Panc1 (cell line): ENCODE results near the gene TEPSIN.

Source experiments
- POLR2AphosphoS5 ChIP-seq: IDR thresholded peaks from 2 replicates; pipeline ENCODE4 v1.6.1; 2012; ENCODE audit warnings: mild to moderate bottlenecking, low read depth, low read length, moderate library complexity
- SIN3A ChIP-seq: IDR thresholded peaks from 2 replicates; pipeline ENCODE4 v1.6.1; 2012; ENCODE audit warnings: low read depth, mild to moderate bottlenecking, low read length, moderate library complexity, borderline replicate concordance; ENCODE audit not compliant: insufficient read depth
- TF ChIP-seq, protein P1 (sequence below): fragments of 450-650 bp; IDR thresholded peaks from 2 replicates; pipeline ENCODE4 v1.5.1; 2017; ENCODE audit warnings: mild to moderate bottlenecking
- TF ChIP-seq, protein P2 (sequence below), 2 experiments: IDR thresholded peaks; 2 replicates each; pipeline ENCODE4 v1.6.1; 2011 to 2012; ENCODE audit warnings: low read depth in 2 of 2, control low read depth in 1 of 2, low read length in 1 of 2, mild to moderate bottlenecking in 1 of 2, moderate library complexity in 1 of 2; ENCODE audit not compliant: insufficient read depth in 1 of 2

DNA sequence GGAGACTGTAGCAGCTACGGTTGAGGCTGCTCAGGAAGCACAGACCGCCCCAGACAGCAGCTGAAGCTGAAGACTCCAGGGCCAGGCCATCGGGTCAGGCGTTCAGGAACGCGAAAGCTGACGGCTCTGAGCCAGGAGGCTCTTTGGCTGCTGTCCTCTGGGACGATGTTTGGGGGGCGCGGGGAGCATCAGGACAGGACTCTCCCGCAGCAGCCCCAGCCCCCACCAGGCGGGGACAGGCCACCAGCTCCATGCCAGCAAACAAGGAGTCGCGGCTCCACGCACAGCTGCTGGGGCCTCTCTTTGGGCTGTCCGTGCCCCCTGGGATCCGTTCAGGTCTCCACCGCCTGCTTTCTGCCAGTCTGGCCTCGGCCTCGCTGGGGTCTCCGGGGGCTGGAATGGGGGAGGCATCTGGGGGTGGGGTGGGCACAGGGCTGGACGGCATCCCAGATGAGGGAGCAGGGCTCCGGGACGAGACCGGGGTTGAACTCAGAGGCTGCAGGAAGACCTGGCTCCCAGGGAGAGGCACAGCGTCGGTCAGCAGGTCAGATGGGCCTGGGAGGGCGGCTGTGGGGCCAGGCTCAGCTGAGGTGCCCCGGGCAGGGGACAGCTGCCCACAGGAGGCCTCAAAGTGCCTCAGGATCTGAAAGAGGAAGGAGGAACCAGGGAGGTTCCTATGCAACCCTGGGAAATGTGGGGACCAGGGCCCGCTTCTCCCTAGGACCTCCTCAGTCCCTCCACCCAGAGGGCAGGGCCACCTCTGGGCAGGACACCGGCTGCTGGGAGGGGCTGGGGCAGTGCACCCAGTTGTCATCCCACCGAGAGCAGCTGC lies 9.8 kb downstream of the TEPSIN start:
- TF ChIP-seq, protein P1, sequence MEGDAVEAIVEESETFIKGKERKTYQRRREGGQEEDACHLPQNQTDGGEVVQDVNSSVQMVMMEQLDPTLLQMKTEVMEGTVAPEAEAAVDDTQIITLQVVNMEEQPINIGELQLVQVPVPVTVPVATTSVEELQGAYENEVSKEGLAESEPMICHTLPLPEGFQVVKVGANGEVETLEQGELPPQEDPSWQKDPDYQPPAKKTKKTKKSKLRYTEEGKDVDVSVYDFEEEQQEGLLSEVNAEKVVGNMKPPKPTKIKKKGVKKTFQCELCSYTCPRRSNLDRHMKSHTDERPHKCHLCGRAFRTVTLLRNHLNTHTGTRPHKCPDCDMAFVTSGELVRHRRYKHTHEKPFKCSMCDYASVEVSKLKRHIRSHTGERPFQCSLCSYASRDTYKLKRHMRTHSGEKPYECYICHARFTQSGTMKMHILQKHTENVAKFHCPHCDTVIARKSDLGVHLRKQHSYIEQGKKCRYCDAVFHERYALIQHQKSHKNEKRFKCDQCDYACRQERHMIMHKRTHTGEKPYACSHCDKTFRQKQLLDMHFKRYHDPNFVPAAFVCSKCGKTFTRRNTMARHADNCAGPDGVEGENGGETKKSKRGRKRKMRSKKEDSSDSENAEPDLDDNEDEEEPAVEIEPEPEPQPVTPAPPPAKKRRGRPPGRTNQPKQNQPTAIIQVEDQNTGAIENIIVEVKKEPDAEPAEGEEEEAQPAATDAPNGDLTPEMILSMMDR = no peak
- TF ChIP-seq, protein P2, sequence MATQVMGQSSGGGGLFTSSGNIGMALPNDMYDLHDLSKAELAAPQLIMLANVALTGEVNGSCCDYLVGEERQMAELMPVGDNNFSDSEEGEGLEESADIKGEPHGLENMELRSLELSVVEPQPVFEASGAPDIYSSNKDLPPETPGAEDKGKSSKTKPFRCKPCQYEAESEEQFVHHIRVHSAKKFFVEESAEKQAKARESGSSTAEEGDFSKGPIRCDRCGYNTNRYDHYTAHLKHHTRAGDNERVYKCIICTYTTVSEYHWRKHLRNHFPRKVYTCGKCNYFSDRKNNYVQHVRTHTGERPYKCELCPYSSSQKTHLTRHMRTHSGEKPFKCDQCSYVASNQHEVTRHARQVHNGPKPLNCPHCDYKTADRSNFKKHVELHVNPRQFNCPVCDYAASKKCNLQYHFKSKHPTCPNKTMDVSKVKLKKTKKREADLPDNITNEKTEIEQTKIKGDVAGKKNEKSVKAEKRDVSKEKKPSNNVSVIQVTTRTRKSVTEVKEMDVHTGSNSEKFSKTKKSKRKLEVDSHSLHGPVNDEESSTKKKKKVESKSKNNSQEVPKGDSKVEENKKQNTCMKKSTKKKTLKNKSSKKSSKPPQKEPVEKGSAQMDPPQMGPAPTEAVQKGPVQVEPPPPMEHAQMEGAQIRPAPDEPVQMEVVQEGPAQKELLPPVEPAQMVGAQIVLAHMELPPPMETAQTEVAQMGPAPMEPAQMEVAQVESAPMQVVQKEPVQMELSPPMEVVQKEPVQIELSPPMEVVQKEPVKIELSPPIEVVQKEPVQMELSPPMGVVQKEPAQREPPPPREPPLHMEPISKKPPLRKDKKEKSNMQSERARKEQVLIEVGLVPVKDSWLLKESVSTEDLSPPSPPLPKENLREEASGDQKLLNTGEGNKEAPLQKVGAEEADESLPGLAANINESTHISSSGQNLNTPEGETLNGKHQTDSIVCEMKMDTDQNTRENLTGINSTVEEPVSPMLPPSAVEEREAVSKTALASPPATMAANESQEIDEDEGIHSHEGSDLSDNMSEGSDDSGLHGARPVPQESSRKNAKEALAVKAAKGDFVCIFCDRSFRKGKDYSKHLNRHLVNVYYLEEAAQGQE (IDR thresholded peaks at IDR 0.05; ENCODE audit: insufficient read depth in 1 of 2, low read depth in 2 of 2, low read length in 1 of 2) = no peak
- TF ChIP-seq POLR2AphosphoS5 = no peak
- no peak for TF ChIP-seq SIN3A
